ENCODE data around the gene CDH19. TPM values are rescaled to one million over a fixed set of nuclear protein-coding genes. Genes with fewer than 3 reads are reported as not detected.

CDH19 gene
- total and polyA plus RNA-seq, 2 donors = 10.3 to 18.3 TPM

DNA sequence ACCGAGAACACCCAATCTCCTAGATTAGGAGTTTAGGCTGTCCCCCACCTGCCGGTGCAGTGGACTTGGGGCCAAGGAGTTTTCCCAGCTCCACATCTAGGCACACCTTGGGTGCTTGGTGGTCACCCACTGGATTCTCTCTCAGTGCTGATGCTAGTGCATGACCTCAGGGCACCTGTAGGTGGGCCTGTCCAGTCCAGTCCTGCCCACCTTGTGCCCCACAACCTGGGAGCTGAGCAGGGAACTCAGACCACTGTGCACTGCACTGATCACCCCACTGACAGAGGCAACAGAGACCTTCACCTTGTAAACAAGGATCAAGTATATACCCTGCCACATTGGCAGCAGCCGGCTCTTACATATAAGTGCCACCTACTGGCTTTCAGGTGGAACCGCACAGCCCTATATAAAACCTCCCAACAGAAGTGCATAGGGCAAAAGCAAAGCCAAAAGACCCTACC, 12.7 kb upstream of the CDH19 start:
- no peak for DNase-seq (ENCODE audit: extremely low spot score)
- 69% methylated on average over 4 of the region's 4 CpGs for WGBS
- Histone ChIP-seq H3K4me1 (ENCODE audit: insufficient read depth) (no peaks in the 10 kb centered on the region), H3K27ac (ENCODE audit: low read depth) (no peak overlapping the region), H3K4me3 (ENCODE audit: low read depth, low read length) (no peak overlapping the region), H3K36me3 (ENCODE audit: insufficient read depth) (no peaks in the 10 kb centered on the region)

DNA sequence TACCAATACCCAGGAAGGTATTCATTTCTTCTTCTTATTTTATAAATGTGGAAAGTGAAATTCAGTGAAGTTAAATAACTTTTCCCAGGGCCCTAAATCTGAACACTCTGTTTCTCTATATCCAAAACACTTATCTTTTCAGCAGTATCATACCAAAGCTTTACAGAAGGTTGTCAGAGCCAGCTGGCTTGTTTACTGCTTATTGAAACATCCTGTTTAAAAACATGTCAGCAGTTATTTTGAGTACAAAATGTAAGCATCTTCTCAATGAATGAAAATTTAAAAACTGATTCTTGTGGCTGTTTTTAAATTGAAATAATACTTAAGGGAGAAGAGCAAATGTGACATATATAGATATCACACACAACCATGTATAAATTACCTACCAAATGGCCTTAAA, 11.3 kb upstream of the CDH19 start:
- Histone ChIP-seq H3K27ac (ENCODE audit: low read depth) (no peak overlapping the region), H3K4me1 (ENCODE audit: insufficient read depth) (no peaks in the 10 kb centered on the region), H3K4me3 (ENCODE audit: low read depth, low read length) (no peak overlapping the region), H3K36me3 (ENCODE audit: insufficient read depth) (no peaks in the 10 kb centered on the region)
- DNase-seq (ENCODE audit: extremely low spot score) = no peak

DNA sequence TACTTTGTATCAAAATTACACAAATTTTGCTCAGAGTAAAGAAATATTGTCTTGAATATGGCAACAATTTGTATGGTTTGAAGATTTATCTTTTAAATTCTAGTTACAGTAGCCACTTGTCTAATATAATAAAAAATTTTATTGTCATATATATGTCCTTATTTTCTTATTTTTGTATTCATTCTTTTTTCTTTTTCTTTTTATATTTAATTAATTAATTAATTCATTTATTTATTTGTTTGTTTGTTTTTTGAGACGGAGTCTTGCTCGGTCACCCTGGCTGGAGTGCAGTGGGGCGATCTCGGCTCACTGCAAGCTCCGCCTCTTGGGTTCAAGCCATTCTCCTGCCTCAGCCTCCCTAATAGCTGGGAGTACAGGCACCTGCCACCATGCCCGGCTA, 3.7 kb upstream of the CDH19 start:
- no peaks in the 10 kb centered on the region for H3K36me3 ChIP-seq (ENCODE audit: insufficient read depth)
- no peak overlapping the region for H3K27ac ChIP-seq (ENCODE audit: low read depth)
- H3K4me1 ChIP-seq (ENCODE audit: insufficient read depth) = no peaks in the 10 kb centered on the region
- no peak for DNase-seq (ENCODE audit: extremely low spot score)
- WGBS = 96% methylated on average over 6 of the region's 6 CpGs
- no peak overlapping the region for H3K4me3 ChIP-seq (ENCODE audit: low read depth, low read length)

DNA sequence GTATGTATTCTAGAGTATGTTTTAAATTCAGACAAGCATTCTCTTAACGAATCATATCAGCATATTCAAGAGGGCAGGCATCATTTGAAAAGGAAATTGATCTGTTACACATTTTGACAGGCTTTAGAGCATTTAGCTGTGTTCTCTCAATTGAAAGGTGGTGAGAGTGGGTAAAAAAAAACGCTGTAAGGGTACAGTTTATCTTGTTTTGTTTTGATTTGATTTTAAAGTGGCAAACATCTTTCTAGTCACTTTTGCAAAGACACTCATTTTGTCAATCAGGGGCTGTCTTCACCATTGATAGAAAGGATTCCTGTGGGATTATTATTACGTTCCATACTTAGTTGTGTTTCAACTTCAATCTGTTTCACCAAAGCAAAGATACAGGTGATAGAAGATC, 2.2 kb downstream of the CDH19 start:
- Histone ChIP-seq H3K4me1 (ENCODE audit: insufficient read depth) (no peaks in the 10 kb centered on the region), H3K36me3 (ENCODE audit: insufficient read depth) (no peaks in the 10 kb centered on the region), H3K27ac (ENCODE audit: low read depth) (no peak overlapping the region), H3K4me3 (ENCODE audit: low read depth, low read length) (no peak overlapping the region)
- DNase-seq (ENCODE audit: extremely low spot score) = no peak
- 50% methylated on average over 3 of the region's 3 CpGs for WGBS

DNA sequence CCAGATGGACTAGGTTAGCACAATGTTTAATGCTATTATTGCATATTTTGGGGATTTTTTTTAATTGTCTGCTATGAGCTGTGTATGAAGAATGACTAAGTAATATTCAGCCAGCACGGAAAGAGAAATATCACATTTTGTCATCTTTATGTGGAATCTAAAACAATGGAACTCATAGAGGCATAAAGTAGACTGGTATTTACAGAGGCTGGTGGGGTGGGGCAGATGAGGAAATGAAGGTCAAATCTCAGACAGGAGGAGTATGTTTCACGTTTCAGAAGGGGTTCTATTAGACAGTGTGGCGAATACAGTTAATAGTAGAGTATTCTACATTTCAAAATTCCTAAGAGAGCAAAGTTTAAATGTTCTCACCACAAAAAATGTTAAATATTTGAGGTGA, 4.7 kb downstream of the CDH19 start:
- WGBS = 54% methylated on average over 3 of the region's 3 CpGs
- Histone ChIP-seq H3K27ac (ENCODE audit: low read depth) (no peak overlapping the region), H3K36me3 (ENCODE audit: insufficient read depth) (no peaks in the 10 kb centered on the region), H3K4me1 (ENCODE audit: insufficient read depth) (no peaks in the 10 kb centered on the region), H3K4me3 (ENCODE audit: low read depth, low read length) (no peak overlapping the region)
- DNase-seq (ENCODE audit: extremely low spot score) = no peak

DNA sequence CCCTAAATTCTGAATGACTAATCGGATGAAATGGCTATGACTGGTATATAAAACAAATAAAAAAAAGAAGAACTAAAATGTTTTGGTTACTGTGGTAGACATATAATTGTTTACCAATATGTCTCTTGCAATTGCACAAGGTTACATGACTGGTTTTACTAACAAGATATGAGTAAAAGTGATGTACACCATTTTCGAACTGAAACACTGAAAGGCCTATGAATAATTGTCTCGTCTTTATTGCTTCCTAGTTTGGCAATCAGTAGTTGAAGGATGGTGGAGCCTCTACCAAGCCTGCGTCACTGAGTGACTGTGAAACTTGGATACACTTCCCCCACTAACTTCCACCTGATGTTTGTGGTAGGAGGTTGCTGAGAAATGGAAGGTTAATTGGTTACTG, 16.5 kb downstream of the CDH19 start:
- DNase-seq (ENCODE audit: extremely low spot score) = no peak
- 85% methylated on average over 4 of the region's 4 CpGs for WGBS
- no peak overlapping the region for H3K27ac ChIP-seq (ENCODE audit: low read depth)
- no peak overlapping the region for H3K4me3 ChIP-seq (ENCODE audit: low read depth, low read length)
- H3K4me1 ChIP-seq (ENCODE audit: insufficient read depth) = no peaks in the 10 kb centered on the region
- no peaks in the 10 kb centered on the region for H3K36me3 ChIP-seq (ENCODE audit: insufficient read depth)

DNA sequence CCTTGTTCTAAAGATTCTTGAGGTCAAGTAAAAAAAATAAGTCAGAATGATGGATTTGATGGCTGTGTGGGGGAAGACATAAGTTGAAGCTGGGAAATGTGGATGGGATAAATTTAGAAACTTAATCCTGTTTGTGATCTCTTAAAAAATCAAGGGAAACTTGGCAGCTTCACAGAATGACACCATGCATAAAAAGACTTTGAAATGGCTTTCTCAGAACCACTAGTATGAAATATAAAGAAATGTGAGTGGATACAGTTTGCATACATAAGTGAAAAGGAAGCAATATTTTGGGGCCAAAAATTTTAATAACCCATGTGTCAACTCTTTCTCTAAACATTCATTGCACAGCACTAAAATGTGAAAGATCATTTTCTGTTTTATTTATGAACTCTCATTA, 21.7 kb downstream of the CDH19 start:
- H3K36me3 ChIP-seq (ENCODE audit: insufficient read depth) = no peaks in the 10 kb centered on the region
- no peaks in the 10 kb centered on the region for H3K4me1 ChIP-seq (ENCODE audit: insufficient read depth)
- H3K27ac ChIP-seq (ENCODE audit: low read depth) = no peak overlapping the region
- no peak for DNase-seq (ENCODE audit: extremely low spot score)
- no peak overlapping the region for H3K4me3 ChIP-seq (ENCODE audit: low read depth, low read length)

DNA sequence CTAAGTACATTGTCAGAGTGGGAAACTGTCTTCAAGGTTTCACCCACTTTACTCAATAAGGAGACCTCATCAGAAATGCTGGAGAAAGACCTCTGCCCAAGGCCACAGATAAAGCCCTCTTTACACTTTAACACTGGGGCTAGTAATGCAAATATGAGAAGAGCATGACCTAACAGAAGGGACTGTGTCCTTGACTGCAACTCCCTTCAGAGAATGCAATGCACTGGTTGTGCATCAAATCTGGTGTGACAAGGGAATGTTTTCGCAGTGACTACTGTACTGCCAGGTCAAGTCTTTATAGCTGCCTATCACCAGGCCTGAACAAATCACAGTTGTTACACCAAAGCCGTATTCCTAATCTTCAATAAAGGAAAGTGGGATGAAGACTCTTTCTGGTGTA, 28.6 kb downstream of the CDH19 start:
- 88% methylated on average over 2 of the region's 2 CpGs for WGBS
- no peak overlapping the region for H3K4me3 ChIP-seq (ENCODE audit: low read depth, low read length)
- H3K27ac ChIP-seq (ENCODE audit: low read depth) = no peak overlapping the region
- DNase-seq (ENCODE audit: extremely low spot score) = no peak
- no peaks in the 10 kb centered on the region for H3K4me1 ChIP-seq (ENCODE audit: insufficient read depth)
- H3K36me3 ChIP-seq (ENCODE audit: insufficient read depth) = no peaks in the 10 kb centered on the region

DNA sequence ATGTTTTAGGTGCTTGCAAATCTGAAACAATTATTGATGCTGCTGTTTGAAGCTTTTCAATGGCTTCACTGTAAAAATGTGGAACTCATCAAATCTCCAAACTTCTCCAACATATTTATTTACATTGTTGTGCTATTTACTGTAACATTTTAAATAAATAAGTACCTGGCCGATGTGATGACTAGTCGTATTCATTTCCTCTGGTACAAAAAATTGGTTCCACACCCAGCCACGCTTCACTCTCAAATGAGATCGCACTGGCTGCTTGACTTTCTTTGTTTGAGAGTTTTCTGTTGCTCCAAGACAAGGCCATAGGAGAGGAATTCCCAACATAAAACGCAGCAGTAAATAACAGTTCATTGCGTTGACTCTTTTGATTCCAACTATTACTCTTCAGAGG, 32.0 kb downstream of the CDH19 start:
- H3K4me1 ChIP-seq (ENCODE audit: insufficient read depth) = no peaks in the 10 kb centered on the region
- 78% methylated on average over 6 of the region's 6 CpGs for WGBS
- no peaks in the 10 kb centered on the region for H3K36me3 ChIP-seq (ENCODE audit: insufficient read depth)
- no peak overlapping the region for H3K27ac ChIP-seq (ENCODE audit: low read depth)
- no peak overlapping the region for H3K4me3 ChIP-seq (ENCODE audit: low read depth, low read length)
- DNase-seq (ENCODE audit: extremely low spot score) = no peak

DNA sequence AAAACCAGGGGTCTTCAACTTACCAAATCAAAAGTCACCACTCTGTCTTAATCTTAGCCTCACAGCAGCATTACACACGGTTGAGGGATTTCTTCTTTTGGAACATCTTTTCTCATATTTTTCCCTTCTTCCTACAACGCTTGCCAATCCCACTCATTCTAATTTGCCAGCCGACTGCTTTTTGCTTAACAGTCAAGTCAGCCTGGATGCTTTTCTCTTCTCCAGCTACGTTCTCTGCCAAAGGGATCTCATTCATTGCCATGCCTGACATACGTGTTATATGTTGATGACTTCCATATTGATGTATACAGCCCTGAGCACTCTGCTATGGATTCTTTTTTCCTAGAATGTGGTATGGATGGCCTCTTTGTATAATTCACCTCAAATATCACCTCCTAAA, 37.3 kb downstream of the CDH19 start:
- no peaks in the 10 kb centered on the region for H3K4me1 ChIP-seq (ENCODE audit: insufficient read depth)
- WGBS = 70% methylated on average over 5 of the region's 5 CpGs
- H3K27ac ChIP-seq (ENCODE audit: low read depth) = no peak overlapping the region
- no peaks in the 10 kb centered on the region for H3K36me3 ChIP-seq (ENCODE audit: insufficient read depth)
- DNase-seq (ENCODE audit: extremely low spot score) = no peak
- no peak overlapping the region for H3K4me3 ChIP-seq (ENCODE audit: low read depth, low read length)

DNA sequence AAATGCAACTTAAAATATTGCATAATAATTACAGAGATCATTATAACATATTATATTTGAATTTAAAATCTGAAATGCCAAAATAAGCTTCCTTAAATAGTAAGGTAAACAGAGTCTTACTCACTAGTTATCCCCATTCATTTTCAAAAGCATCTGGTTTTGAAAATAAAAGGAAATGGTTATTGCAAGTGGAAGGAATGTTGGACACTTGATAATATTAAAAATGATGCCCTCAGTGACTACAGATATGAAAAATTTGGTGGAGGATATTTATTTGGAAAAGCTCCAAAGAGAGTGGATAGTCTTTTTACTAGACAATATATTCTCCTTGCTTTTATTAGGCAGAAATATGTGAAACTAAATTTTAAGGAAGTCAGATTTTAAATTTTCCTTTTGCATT, 39.7 kb downstream of the CDH19 start:
- Histone ChIP-seq H3K36me3 (ENCODE audit: insufficient read depth) (no peaks in the 10 kb centered on the region), H3K4me3 (ENCODE audit: low read depth, low read length) (no peak overlapping the region), H3K4me1 (ENCODE audit: insufficient read depth) (no peaks in the 10 kb centered on the region), H3K27ac (ENCODE audit: low read depth) (no peak overlapping the region)
- DNase-seq (ENCODE audit: extremely low spot score) = no peak

DNA sequence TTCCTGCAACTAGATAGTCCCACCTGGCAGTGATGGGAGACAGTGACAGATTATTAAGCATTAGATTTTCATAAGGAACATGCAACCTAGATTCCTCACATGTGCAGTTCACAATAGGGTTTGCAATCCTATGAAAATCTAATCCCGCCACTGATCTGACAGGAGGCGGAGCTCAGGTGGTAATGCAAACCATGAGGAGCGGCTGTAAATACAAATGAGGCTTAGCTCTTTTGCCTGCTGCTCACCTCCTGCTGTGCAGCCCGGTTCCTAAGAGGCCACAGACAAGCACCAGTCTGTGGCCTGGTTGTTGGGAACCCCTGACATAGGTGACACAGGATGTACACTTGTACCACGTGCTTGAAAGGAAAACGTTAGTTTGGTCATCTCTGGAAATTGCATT, 41.6 kb downstream of the CDH19 start:
- no peak for DNase-seq (ENCODE audit: extremely low spot score)
- Histone ChIP-seq H3K36me3 (ENCODE audit: insufficient read depth) (no peaks in the 10 kb centered on the region), H3K27ac (ENCODE audit: low read depth) (no peak overlapping the region), H3K4me3 (ENCODE audit: low read depth, low read length) (no peak overlapping the region), H3K4me1 (ENCODE audit: insufficient read depth) (no peaks in the 10 kb centered on the region)
- 76% methylated on average over 6 of the region's 6 CpGs for WGBS

DNA sequence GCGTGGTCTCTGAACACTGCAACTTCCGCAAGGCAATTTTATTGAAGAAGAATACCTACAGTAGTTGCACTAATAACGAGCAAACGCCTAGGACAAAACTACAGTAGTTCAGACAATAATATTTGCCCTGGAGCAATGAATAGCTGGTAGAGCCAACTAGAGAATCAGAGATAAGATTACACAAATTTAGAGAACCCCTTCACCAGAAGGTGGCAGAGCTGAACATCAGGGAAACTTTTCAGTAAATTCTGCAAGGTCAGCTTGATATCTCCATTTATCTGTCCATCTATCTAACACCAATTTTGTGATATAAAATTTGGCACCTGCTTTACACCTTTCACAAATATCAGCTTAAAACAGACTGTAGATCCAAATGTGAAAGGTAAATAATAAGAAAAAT, 43.8 kb downstream of the CDH19 start:
- Histone ChIP-seq H3K4me1 (ENCODE audit: insufficient read depth) (no peaks in the 10 kb centered on the region), H3K27ac (ENCODE audit: low read depth) (no peak overlapping the region), H3K36me3 (ENCODE audit: insufficient read depth) (no peaks in the 10 kb centered on the region), H3K4me3 (ENCODE audit: low read depth, low read length) (no peak overlapping the region)
- DNase-seq (ENCODE audit: extremely low spot score) = no peak
- WGBS = 66% methylated on average over 4 of the region's 4 CpGs

DNA sequence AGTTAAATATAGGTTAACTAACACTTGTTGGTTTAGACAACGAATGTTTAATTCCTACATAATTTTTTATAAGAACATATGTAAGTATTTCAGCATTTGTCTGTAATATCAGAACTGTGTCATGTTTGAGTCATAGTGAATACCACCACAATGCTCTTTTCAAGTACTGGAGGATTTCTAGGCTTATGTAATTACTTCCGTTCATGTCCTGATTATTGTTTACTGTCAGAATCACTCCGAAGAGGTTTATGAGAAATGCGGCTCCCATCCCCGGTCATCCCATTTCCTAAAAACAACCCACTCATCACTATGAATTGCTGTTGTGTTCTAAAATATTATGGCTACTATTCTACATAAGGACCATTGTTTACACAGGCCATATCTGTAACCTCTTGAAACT, 45.1 kb downstream of the CDH19 start:
- no peaks in the 10 kb centered on the region for H3K4me1 ChIP-seq (ENCODE audit: insufficient read depth)
- no peaks in the 10 kb centered on the region for H3K36me3 ChIP-seq (ENCODE audit: insufficient read depth)
- H3K4me3 ChIP-seq (ENCODE audit: low read depth, low read length) = no peak overlapping the region
- no peak overlapping the region for H3K27ac ChIP-seq (ENCODE audit: low read depth)
- whole genome bisulfite sequencing = 53% methylated on average over 5 of the region's 5 CpGs
- no peak for DNase-seq (ENCODE audit: extremely low spot score)

DNA sequence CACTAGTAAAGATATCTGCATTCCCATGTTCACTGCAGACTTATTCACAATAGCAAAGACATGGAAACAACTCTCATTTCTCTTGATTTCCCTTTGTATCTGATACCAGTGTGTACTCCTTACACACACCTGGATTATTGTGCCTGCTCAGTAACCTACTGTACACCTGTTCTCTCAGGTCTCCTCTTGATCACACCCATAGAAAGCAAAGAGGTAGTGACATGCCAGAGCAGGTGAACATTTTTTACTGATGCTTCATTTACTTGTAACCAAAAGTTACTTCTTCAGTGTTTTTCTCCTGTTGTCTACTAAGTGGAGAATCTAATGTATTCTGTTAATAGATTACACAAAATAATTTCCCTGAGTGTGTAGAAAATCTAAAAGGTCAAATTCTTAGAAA, 46.8 kb downstream of the CDH19 start:
- H3K4me3 ChIP-seq (ENCODE audit: low read depth, low read length) = no peak overlapping the region
- H3K27ac ChIP-seq (ENCODE audit: low read depth) = no peak overlapping the region
- no peaks in the 10 kb centered on the region for H3K36me3 ChIP-seq (ENCODE audit: insufficient read depth)
- H3K4me1 ChIP-seq (ENCODE audit: insufficient read depth) = no peaks in the 10 kb centered on the region
- no peak for DNase-seq (ENCODE audit: extremely low spot score)

All from urinary bladder (tissue), 4 donors.